IPS-NIHi7 (cell line): ENCODE results near the gene CRIM1.

Experiments used
- DNase-seq: peaks from one replicate; pipeline ENCODE4 v3.0.0; 2012; ENCODE audit warnings: mixed read lengths; ENCODE audit errors: extremely low spot score

Gene CRIM1

GRCh38 chr2:36578343-36579296 is 223.0 kb downstream of the CRIM1 start:
- no peak for DNase-seq

DNA sequence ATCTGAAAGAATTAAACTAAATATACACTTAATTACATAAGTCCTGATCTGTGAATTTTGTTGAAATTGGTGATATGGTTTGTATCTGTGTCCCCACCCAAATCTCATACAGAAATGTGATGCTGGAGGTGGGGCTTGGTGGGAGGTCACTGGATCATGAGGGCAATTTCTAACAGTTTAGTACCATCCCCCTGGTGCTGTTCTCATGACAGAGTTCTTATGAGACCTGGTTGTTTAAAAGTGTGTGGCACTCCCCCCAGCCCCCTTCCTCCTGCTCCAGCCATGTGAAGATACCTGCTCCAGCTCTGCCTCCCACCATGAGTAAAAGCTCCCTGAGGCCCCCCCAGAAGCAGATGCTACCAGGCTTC is 223.7 kb downstream of the CRIM1 start:
- no peak for DNase-seq

DNA sequence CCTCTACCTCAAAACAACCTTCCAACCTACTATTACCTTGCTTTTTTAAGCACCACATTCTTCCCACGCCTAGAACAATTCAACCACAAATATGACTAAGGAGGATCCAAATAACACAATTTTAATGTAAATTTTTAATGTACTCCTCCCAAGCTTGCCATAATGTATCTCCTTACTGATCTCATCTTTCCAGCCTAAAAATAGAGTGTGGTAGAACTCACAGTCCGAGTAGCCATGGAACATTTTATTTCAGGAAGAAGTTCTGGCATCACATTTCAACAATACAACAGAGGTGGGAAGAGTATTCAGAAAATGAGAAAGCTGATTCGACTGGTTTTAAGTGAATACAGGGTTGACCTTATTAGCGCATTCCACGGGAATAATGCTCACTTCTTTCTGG is 227.0 kb downstream of the CRIM1 start:
- DNase-seq = no peak

DNA sequence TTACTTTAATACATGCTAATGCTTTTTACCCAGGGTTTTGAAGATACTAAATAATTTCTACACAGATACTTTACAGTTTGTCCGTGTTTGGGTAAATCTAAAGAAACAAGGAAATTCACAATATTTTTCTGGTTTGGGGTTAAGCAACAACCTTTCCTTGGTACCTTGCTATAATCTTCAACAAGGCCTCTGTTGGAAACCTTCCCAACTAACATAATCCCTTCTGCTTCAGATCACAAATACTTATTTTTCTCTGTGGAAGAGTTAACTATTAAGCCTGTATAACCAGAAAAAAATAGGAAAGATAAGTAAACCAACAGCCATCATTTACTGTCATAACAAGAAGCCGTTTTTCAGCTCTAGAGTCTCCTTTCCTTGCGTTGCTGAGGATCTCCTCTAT is 227.4 kb downstream of the CRIM1 start:
- DNase-seq = no peak

- DNase-seq = no peak
Measured at GRCh38 chr2:36584148-36584794, 228.7 kb downstream of the CRIM1 start.

- no peak for DNase-seq
Measured at GRCh38 chr2:36586672-36587071, 231.1 kb downstream of the CRIM1 start.

- no peak for DNase-seq
Measured at GRCh38 chr2:36587101-36587500, 231.5 kb downstream of the CRIM1 start.

DNA sequence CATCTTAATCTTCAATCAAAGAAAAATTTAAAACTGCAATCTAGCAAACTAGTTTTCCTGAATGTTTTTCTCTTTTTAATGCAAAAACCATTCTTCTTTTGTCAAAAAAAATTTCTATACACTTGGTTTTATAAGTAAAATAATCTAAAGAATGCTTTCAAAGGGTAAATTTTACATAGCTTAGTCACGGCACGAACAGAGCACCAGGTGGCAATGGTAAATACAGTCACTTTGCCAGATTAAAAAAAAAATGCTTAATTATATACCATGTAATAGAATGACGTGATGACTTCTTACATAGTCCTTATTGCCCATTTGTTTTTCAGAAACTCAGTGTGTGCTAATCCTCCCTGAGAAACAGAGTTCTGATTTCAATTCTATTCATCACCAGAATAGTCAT is 232.0 kb downstream of the CRIM1 start:
- no peak for DNase-seq

- DNase-seq = no peak
Measured at GRCh38 chr2:36589230-36589630, 233.7 kb downstream of the CRIM1 start.

GRCh38 chr2:36594849-36595248 is 239.3 kb downstream of the CRIM1 start:
- no peak for DNase-seq

DNA sequence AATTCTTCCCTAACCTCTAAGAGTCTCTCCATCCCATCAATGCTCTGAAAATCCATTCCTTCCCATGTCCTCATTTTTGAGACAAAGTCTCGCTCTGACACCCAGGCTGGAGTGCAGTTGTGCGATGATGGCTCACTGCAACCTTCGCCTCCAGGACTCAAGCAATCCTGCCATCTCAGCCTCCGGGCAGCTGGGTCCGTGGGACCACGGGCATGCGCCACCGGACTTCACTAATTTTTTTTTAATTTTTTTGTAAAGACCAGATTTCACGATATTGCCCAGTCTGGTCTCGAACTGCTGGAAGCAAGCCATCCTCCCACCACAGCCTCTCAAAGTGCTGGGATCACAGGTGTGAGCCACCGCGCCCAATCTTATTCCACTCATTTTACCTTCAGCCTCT is 240.8 kb downstream of the CRIM1 start:
- DNase-seq = no peak

- no peak for DNase-seq
Measured at GRCh38 chr2:36597003-36597531, 241.5 kb downstream of the CRIM1 start.

- peak; percentile 94 for DNase-seq
Measured at GRCh38 chr2:36597532-36598377, 242.2 kb downstream of the CRIM1 start, which contains the start of gene FEZ2. Gene FEZ2 (minus strand): TSS chr2:36598168. CDS start chr2:36598142, 26 bp downstream.
